MCF 10A (cell line): ENCODE results near the gene DCAF6. TPM values are rescaled to one million over a fixed set of nuclear protein-coding genes. Genes with fewer than 3 reads are reported as not detected.

ENCODE experiments used
- BruUV-seq: library from RNA; stranded (reverse); fragments of 400-500 nt; replicated peaks from 2 replicates; lab custom pipeline; 2021; lab: Mats Ljungman, UMichigan
- CTCF ChIA-PET: fragments of 300-600 bp; sonication (Branson Sonifier 250); formaldehyde crosslinking; extraction: SDS; loops from one replicate; lab custom pipeline; 2021; ENCODE audit warnings: antibody characterized with exemption, inconsistent platforms; lab: Yijun Ruan, JAX
- POLR2A ChIA-PET: fragments of 300-600, 350-650 bp; sonication (Branson Sonifier 250); formaldehyde crosslinking; extraction: SDS; loops from one replicate; lab custom pipeline; 2020; ENCODE audit warnings: antibody characterized with exemption, inconsistent platforms; lab: Yijun Ruan, JAX
- DNase-seq: peaks from one replicate; pipeline ENCODE4 v3.0.0-alpha.2; 2018; ENCODE audit not compliant: unreplicated experiment
- H3K27ac Mint-ChIP-seq: one replicate; pipeline ENCODE4 v1.8.0; 2022; ENCODE audit warnings: mild to moderate bottlenecking, low read depth, mixed read lengths; ENCODE audit not compliant: unreplicated experiment
- H3K27me3 Mint-ChIP-seq: one replicate; pipeline ENCODE4 v1.8.0; 2022; ENCODE audit warnings: mixed read lengths; ENCODE audit not compliant: insufficient read depth, unreplicated experiment
- H3K36me3 Mint-ChIP-seq: one replicate; pipeline ENCODE4 v1.8.0; 2022; ENCODE audit warnings: mild to moderate bottlenecking, moderate library complexity, mixed read lengths; ENCODE audit not compliant: insufficient read depth, unreplicated experiment
- H3K4me1 Mint-ChIP-seq: one replicate; pipeline ENCODE4 v1.8.0; 2022; ENCODE audit warnings: mixed read lengths; ENCODE audit not compliant: insufficient read depth, unreplicated experiment
- H3K4me3 Mint-ChIP-seq: one replicate; pipeline ENCODE4 v1.8.0; 2022; ENCODE audit warnings: mild to moderate bottlenecking, moderate library complexity, mixed read lengths; ENCODE audit not compliant: unreplicated experiment
- H3K9me3 Mint-ChIP-seq: one replicate; pipeline ENCODE4 v1.8.0; 2022; ENCODE audit warnings: mixed read lengths; ENCODE audit not compliant: unreplicated experiment
- intact Hi-C: fragments of 100-400 bp; cut with micrococcal nuclease; formaldehyde crosslinking; loops from 2 replicates; pipeline ENCODE4 v1.14.1; 2022
- total RNA-seq: library from RNA; stranded (reverse); gene quantifications from 2 replicates; pipeline ENCODE4 v1.2.3, GENCODE V29; 2022
- TF ChIP-seq, protein P1 (sequence below): fragments of 200-600 bp; IDR thresholded peaks from one replicate; pipeline ENCODE4 v1.8.0; 2022; ENCODE audit warnings: antibody characterized with exemption, mild to moderate bottlenecking; ENCODE audit not compliant: unreplicated experiment

DCAF6 gene
- total RNA-seq, 1 experiment from 2014 or later = 57.2 TPM

DNA sequence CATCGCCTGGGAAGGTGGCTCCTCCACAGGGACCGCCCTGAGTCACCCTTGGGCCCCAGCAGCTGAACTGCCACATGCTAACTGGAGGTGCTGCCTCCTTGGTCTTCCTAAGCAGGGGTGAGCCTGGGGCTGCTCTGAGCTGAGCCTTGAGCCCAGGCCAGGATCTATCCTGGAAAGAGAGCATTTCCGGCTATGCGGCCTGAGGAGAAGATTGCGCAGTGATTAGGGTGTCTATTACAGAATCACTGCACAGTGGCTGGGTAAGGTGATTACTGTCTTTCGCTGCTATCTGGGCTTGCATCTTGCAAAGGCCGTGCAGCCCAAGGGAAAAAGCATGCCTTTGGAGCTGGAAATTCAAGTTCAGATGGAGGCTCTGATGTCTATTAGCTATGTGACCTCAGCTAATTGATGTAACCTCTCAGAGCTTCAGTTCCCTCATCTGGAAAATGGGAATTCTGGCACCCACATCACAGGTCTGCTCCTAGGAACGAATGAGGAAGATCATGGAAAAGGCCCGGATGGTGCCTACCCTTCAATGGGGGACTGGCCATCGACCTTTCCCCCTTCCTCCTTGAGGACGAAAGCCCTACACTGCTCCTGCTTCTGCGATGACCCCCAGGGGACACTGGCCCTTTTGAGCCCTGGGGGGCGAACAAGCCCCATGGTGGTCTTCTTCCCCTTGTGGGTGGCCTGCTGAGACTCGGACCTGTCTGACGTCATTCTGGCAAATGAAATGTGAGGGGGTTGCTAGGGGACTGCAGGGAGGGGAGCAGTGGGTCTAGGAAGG, 162.2 kb downstream of the DCAF6 start:
- TF ChIP-seq, protein P1, sequence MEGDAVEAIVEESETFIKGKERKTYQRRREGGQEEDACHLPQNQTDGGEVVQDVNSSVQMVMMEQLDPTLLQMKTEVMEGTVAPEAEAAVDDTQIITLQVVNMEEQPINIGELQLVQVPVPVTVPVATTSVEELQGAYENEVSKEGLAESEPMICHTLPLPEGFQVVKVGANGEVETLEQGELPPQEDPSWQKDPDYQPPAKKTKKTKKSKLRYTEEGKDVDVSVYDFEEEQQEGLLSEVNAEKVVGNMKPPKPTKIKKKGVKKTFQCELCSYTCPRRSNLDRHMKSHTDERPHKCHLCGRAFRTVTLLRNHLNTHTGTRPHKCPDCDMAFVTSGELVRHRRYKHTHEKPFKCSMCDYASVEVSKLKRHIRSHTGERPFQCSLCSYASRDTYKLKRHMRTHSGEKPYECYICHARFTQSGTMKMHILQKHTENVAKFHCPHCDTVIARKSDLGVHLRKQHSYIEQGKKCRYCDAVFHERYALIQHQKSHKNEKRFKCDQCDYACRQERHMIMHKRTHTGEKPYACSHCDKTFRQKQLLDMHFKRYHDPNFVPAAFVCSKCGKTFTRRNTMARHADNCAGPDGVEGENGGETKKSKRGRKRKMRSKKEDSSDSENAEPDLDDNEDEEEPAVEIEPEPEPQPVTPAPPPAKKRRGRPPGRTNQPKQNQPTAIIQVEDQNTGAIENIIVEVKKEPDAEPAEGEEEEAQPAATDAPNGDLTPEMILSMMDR = no peak
- BruUV-seq = no TSS peak
- CTCF ChIA-PET = interaction anchor here (0.6 to 1.3 kb wide), 5 partner anchors 7 to 58 kb away, joined by 3 to 7 read pairs (median 3); no protein-coding TSS in a partner anchor
- POLR2A ChIA-PET = interaction anchor here (0.7 kb wide), 2 partner anchors 68 to 290 kb away, joined by 3 read pairs; no protein-coding TSS in a partner anchor
- H3K4me1 Mint-ChIP-seq = peaks cover 9% of the 10 kb centered on the region
- no peaks in the 10 kb centered on the region for H3K27me3 Mint-ChIP-seq
- no peak overlapping the region for H3K27ac Mint-ChIP-seq
- no peak for DNase-seq
- H3K9me3 Mint-ChIP-seq = no peaks in the 10 kb centered on the region
- H3K36me3 Mint-ChIP-seq = peaks cover 6% of the 10 kb centered on the region
- no peak overlapping the region for H3K4me3 Mint-ChIP-seq
- intact Hi-C loops = no loop called here

DNA sequence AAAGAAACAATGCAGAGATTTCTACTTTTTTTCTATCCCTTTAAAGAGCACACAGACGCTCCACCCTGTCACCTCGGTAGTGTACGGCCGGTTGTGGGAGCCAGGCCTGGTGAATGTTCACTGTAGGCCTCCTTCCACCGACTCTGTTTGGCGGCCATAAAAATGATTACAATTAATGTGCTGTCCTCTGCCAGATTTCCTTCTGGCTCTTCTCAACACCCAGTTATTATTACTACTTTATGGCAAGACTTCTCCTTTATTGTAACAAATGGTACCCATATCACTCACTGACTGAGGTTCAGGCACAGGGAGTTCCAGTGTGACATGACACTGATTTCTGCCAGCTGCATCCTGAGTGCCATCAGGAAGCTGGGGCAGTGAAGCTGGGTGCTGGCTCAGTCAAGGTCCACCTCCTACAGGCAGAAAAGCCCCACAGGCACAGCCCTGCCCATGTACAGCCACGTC, 162.9 kb downstream of the DCAF6 start:
- no TSS peak for BruUV-seq
- CTCF ChIA-PET = interaction anchor here (0.6 to 1.1 kb wide), 3 partner anchors 8 to 17 kb away, joined by 3 to 5 read pairs (median 4); no protein-coding TSS in a partner anchor

DNA sequence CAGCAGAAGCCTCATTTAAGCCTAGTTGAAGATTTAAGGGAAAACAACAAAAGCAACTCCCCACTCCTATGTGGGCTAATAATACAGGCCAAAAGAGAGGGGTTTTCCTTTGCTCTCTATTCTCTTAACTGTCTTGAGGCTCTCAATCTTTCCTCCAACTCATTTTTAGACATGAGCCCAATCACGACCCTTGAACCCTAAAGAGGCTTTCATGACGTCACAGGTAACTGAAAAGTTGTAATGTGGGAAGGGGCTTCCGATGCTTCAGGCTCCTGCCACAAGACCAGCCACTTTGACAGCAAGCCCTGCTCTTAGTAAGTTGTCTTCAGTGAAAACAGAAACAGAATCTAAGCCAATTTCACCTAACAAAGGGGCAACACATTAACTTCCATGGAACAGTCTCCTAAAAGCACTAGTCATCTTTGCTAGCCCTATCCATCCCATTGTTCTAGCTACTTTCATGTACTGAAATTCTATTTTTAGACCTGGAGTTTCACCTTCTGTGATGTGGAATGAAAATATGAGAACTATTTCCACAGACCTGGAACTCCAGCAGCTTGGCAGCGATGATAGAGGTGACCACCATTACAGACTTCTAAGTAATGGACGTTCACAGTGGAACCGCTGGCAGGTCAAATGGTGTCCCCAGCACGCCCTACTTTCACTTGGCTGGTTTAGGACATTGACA, 164.0 kb downstream of the DCAF6 start:
- H3K4me1 Mint-ChIP-seq = peaks cover 9% of the 10 kb centered on the region
- peaks cover 6% of the 10 kb centered on the region for H3K36me3 Mint-ChIP-seq
- no peak overlapping the region for H3K27ac Mint-ChIP-seq
- TF ChIP-seq, protein P1 = no peak
- ChIA-PET POLR2A (interaction anchor here (0.9 to 1.0 kb wide), 2 partner anchors 9 to 13 kb away, joined by 3 read pairs; no protein-coding TSS in a partner anchor), CTCF (interaction anchor here (0.6 to 4.8 kb wide), 9 partner anchors 7 to 214 kb away, joined by 3 to 37 read pairs (median 7); no protein-coding TSS in a partner anchor)
- H3K9me3 Mint-ChIP-seq = no peaks in the 10 kb centered on the region
- BruUV-seq = no TSS peak
- no peaks in the 10 kb centered on the region for H3K27me3 Mint-ChIP-seq
- DNase-seq = no peak
- intact Hi-C loops = no loop called here
- no peak overlapping the region for H3K4me3 Mint-ChIP-seq

More for the DNA sequence above, 162.9 kb downstream of the DCAF6 start:
- Mint-ChIP-seq H3K4me1 (peaks cover 9% of the 10 kb centered on the region), H3K4me3 (no peak overlapping the region), H3K27me3 (no peaks in the 10 kb centered on the region), H3K36me3 (peaks cover 6% of the 10 kb centered on the region), H3K27ac (no peak overlapping the region), H3K9me3 (no peaks in the 10 kb centered on the region)
- intact Hi-C loops = no loop called here
- no peak for DNase-seq
- TF ChIP-seq, protein P1 = no peak
- POLR2A ChIA-PET = interaction anchor here (0.7 to 1.0 kb wide), 4 partner anchors 10 to 291 kb away, joined by 3 read pairs; no protein-coding TSS in a partner anchor
